NCI-H1092 treated with DMSO at 0.1 percent for 48 hours (cell line): Measurements from ENCODE around the gene C14orf132.

Source experiments
- DNase-seq: peaks from one replicate; lab custom pipeline; 2025; lab: John Stamatoyannopoulos, UW

Gene C14orf132

GRCh38 chr14:96119947-96120346 is 80.8 kb downstream of the C14orf132 start:
- no peak for DNase-seq

GRCh38 chr14:96120392-96120791 is 81.2 kb downstream of the C14orf132 start:
- no peak for DNase-seq

DNA sequence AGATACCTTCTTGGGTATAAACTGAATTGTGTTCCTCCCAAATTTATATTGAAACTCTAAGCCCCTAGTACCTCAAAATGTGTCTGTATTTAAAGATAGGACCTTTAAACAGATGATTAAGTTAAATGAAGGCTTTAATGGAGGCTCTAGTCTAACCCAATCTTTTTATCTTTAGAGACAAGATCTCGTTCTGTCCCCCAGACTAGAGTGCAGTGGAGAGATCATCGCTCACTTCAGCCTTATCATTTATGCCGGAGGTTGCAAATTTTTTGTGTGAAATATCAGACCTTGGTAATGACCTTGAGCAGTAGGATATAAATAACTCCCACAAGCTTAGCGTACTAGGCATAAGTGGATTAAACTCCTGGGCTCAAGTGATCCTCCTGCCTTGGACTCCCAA is 81.8 kb downstream of the C14orf132 start:
- no peak for DNase-seq

GRCh38 chr14:96121660-96122395 is 82.7 kb downstream of the C14orf132 start:
- no peak for DNase-seq

DNA sequence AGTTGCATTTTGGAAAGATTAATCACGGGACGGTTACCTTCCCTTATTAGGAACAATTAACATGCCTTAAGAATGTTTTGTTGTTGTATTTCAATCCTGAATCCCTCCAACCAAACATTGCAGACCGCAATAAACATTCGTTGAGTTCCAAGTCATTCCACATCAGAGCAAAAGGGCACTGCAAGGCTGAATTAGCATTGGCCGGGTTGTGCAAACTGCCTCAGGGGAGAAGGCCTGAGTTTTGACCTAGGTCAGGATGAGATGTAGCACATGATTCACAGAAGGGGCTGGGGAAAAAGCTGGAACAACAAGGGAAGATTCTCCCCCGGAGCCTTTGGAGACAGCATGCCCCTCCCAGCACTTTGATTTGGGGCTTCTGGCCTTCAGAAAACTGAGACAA is 83.3 kb downstream of the C14orf132 start:
- no peak for DNase-seq

DNA sequence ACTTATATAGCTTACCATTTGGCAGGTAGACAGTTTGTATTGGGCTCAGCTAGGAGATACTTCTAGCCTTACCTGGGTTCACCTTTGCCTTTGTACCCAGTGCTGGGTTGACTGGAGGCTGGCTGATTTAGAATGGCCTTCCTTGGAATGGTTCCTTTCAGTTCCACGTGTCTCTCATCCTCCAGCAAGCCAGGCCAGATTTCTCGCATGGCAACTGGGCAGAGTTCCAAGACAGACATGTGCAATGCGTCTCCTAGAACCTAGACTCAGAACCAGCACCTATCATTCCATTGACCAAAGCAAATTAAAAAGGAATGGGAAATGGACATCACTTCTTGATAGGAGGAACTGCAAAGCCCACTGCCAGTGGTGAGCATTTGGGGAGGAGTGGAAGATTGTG is 86.4 kb downstream of the C14orf132 start:
- peak; percentile 25 for DNase-seq

- no peak for DNase-seq
Observed at GRCh38 chr14:96126339-96126782, 87.2 kb downstream of the C14orf132 start.

DNA sequence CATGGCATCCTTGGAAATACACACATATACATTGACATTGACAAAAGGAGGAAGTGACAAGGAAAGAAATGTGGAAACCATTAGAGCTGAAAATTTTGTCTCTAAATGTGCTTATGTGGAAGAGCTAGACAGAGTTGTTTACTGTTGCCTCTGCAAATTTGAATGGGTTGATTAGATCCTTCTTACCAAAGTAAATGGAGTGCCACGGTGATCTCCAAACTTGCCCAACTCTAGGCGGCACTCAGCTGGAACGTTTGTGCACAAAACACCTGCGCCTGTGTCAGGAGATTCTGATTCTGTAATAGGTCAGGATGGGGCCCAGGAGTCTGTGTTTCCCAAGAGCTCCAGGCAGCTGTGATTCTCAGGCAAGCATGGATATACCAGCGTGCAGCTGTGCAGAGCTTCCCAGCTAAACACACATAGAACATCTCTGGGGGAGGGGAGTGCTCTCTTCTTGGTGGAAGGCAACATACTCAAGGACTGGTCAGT is 87.7 kb downstream of the C14orf132 start:
- no peak for DNase-seq

GRCh38 chr14:96129128-96129736 is 90.1 kb downstream of the C14orf132 start:
- no peak for DNase-seq

DNA sequence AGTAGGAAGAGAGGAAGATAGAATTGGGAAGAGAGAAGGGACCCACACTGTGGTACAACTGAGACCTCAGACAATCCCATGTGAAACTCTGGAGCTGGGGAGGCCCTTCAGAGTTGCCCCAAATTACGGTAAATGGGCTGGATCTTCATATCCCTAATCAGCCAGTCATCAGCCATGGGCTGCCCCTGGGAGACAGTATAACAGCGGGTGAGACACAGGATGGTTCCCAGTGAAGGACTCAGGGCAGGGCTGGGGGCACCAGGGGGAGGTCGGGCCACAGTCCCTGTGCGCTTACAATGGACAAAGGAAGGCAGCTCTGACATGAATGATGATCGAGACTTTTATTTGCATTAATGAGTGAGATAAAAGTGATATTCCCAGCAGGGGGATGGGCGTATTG is 91.2 kb downstream of the C14orf132 start:
- no peak for DNase-seq

DNA sequence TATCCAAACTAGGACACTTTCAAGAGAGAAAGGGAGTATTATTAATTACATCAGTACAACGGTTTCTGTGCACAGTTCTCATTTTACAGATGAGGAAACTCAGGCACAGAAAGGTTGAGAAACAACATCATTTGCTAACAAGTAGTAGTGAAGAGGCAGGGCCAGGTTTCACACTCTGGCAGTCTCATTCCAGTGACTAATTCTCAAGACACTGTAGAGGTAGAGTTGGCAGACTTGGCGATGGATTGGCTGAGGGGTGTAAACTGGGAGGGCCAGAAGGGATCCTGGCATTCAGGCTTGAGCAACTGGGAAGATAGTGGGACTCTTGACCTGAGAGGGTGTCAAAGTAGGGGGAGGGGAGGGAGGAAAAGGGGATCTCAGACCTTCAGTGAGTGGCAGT is 91.7 kb downstream of the C14orf132 start:
- no peak for DNase-seq

DNA sequence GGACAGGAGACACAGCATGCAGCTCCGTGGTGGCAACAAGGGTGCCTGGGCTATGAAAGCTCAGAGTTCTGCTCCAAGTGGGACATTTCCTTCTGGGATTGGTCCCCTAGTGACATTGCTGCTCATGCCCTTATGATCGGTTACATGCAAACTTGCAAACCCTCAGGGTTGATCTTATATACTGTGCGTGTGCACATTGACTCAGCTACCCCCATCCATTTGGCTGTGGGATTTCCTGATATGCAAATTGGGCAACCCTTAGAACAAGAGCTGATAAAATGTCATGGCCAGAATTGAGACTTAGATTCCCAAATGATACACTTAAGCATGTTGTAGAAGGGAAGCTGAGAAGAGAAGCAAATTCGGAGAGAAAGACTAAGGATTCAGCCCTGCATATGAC is 92.7 kb downstream of the C14orf132 start:
- no peak for DNase-seq

DNA sequence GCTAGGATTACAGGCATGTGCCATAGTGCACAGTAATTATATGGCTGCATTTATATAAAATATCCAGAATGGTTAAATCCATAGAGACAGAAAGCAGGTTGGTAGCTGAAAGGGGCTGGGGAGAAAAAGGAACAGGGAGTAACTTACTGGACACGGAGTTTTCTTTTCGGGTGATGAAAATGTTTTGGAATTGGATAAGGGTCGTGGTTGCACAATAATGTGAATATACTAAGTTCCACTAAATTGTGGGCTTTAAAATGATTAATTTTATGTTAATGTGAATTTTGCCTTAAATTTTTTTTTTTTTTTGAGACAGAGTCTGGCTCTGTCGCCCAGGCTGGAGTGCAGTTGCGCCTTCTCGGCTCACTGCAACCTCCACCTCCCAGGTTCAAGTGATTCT is 95.3 kb downstream of the C14orf132 start:
- no peak for DNase-seq

DNA sequence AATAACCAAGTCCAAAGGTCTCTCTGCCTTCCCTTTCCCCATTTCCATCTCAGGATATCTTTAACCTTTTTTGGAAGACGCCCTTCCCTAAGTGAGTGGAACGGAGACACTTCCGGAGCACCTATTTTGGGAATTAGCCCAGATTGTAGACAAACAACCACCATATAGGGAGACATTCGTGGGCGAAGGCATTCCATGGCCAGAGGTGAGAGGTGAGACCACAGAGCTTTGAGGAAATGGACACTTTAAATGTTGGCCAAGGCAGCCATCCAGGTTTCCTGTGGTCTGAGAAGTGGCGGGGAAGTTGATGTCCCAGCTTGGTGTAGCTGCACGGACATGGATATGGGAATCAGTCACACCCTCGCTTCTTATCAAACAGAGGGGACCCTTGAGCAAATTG is 96.1 kb downstream of the C14orf132 start:
- no peak for DNase-seq

DNA sequence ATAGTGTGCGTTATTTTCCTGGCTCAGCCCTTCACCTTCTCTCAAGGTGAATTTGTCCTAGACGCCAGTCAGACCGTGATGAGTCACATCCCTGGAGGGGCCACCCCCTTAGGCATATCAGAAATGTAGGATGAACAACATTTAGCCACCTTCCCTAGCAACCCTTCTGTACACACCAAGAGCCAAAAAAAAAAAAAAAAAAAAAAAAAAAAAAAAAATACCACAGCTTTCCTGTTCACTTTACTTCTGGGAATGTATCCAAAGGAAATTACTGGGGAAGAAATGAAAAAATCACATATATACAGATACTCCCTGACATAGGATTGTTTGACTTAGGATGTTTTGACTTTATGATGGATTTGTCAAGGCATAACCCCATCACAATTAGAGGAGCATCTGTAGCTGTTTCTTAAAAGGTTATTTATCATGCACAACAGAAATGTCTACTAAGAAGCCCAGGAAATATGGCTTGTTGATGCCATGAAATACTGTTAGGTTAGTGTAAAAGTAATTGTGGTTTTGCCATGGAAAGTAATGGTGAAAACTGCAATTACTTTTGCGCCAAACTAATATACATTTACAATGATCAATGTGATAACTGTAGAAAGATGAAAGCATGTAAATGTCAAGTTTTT is 97.3 kb downstream of the C14orf132 start:
- DNase-seq: no peak

- no peak for DNase-seq
Observed at GRCh38 chr14:96138241-96138640, 99.1 kb downstream of the C14orf132 start.

- no peak for DNase-seq
Observed at GRCh38 chr14:96139169-96139568, 100.0 kb downstream of the C14orf132 start.

DNA sequence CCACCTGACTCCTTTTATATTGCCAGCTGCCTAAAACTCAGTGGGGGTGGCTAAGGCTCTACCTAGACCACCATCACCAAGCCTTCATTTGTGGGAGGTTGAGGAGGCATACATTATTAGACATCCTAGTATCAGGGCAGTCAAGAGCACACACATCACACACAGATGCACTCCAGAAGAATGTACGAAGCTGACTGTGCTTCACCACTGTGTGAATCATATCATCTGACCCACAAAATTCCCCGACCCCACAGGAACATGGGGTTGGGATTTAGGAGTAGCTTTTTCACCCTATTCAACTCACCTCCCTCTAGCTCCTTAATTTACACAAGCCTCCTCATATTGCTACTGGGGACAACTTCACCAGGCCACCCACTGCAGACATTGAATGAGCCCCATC is 100.7 kb downstream of the C14orf132 start:
- no peak for DNase-seq

- no peak for DNase-seq
Observed at GRCh38 chr14:96140952-96141351, 101.8 kb downstream of the C14orf132 start.
